B cell (primary cell): Measurements from ENCODE around the gene GRID1.

ENCODE experiments used
- CTCF ChIP-seq: fragments of 200-600 bp; IDR thresholded peaks from one replicate; pipeline ENCODE4 v1.8.0; 2022; ENCODE audit warnings: antibody characterized with exemption, mild to moderate bottlenecking
- EZH2 ChIP-seq: IDR thresholded peaks from 2 replicates; pipeline ENCODE4 v1.6.1; 2012; ENCODE audit warnings: borderline replicate concordance, low read depth, mild to moderate bottlenecking, moderate library complexity, low read length; ENCODE audit not compliant: insufficient read depth, poor library complexity, severe bottlenecking

GRCh38 chr10:85735997-85736396 is 630.6 kb downstream of the GRID1 start:
- TF ChIP-seq CTCF (no peak), EZH2 (no peak)
